ENCODE data around the gene ZSWIM4.

ZSWIM4 gene

DNA sequence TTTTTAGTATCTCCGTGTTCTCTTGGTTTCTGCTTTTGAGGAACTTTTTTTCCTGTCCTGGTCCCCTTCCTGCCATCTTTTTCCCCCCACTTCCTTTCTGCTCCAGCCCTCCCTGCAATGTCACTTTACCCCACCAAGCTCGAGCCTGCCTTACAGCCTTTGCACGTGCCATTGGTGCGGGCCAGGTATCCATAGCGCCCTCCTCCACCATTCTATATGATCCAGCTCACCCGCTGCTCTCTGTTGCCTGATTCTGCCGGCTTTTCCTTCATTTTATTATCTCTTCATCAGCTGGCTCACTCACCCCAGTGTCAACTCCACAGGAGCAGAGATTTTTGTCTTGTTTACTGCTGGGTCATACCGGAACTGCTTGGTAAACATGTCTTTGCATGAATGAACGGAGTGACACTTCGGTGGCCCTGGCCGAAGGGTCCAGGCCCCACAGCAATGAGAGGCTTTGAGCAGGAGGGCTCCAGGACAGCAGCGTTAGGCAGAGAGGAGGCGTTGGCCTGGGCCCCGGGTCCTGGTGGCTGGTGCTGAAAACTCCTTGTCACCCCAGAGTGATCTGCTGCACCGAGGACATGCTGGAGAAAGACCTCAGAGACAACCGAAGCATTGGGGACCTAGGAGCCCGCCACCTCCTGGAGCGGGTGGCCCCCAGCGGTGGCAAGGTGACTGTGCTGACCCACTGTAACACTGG lies 29.7 kb upstream of the ZSWIM4 start:
- TF ChIP-seq, protein P1, sequence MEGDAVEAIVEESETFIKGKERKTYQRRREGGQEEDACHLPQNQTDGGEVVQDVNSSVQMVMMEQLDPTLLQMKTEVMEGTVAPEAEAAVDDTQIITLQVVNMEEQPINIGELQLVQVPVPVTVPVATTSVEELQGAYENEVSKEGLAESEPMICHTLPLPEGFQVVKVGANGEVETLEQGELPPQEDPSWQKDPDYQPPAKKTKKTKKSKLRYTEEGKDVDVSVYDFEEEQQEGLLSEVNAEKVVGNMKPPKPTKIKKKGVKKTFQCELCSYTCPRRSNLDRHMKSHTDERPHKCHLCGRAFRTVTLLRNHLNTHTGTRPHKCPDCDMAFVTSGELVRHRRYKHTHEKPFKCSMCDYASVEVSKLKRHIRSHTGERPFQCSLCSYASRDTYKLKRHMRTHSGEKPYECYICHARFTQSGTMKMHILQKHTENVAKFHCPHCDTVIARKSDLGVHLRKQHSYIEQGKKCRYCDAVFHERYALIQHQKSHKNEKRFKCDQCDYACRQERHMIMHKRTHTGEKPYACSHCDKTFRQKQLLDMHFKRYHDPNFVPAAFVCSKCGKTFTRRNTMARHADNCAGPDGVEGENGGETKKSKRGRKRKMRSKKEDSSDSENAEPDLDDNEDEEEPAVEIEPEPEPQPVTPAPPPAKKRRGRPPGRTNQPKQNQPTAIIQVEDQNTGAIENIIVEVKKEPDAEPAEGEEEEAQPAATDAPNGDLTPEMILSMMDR (IDR thresholded peaks at IDR 0.05; ENCODE audit: borderline replicate concordance, insufficient read depth, low read depth, low read length) = no peak
- peak overlapping the region; percentile 87 for H3K4me3 ChIP-seq (ENCODE audit: low read depth, low read length)

GRCh38 chr19:13766095-13766481 lies 29.2 kb upstream of the ZSWIM4 start:
- TF ChIP-seq, protein P1 (IDR thresholded peaks at IDR 0.05; ENCODE audit: borderline replicate concordance, insufficient read depth, low read depth, low read length) = no peak
- no peak overlapping the region for H3K4me3 ChIP-seq (ENCODE audit: low read depth, low read length)

GRCh38 chr19:13768510-13768909 lies 26.7 kb upstream of the ZSWIM4 start:
- TF ChIP-seq, protein P1 (IDR thresholded peaks at IDR 0.05; ENCODE audit: borderline replicate concordance, insufficient read depth, low read depth, low read length) = no peak
- H3K4me3 ChIP-seq (ENCODE audit: low read depth, low read length) = no peak overlapping the region

- no peak overlapping the region for H3K4me3 ChIP-seq (ENCODE audit: low read depth, low read length)
- TF ChIP-seq, protein P1 (IDR thresholded peaks at IDR 0.05; ENCODE audit: borderline replicate concordance, insufficient read depth, low read depth, low read length) = no peak
Measured at GRCh38 chr19:13770013-13770635, 25.1 kb upstream of the ZSWIM4 start.

GRCh38 chr19:13774217-13775191 lies 20.7 kb upstream of the ZSWIM4 start, which contains the start of gene C19orf53:
C19orf53 (plus strand) TSS chr19:13774456; CDS start chr19:13774478, 22 bp downstream.
- peak within 1 kb of the TSS; percentile 97 for H3K4me3 ChIP-seq (ENCODE audit: low read depth, low read length)
- TF ChIP-seq, protein P1 (IDR thresholded peaks at IDR 0.05; ENCODE audit: borderline replicate concordance, insufficient read depth, low read depth, low read length) = no peak

GRCh38 chr19:13778398-13778797 lies 16.8 kb upstream of the ZSWIM4 start:
- H3K4me3 ChIP-seq (ENCODE audit: low read depth, low read length) = no peak overlapping the region
- TF ChIP-seq, protein P1 (IDR thresholded peaks at IDR 0.05; ENCODE audit: borderline replicate concordance, insufficient read depth, low read depth, low read length) = no peak
